HG02943 (cell line): ENCODE results near the gene CCDC85A.

Experiments used
- ATAC-seq: cut with Tn5 transposase; IDR thresholded peaks from one replicate; pipeline ENCODE4 v1.9.1; 2021; ENCODE audit warnings: mild to moderate bottlenecking, low read depth, moderate library complexity; ENCODE audit not compliant: unreplicated experiment

CCDC85A gene

DNA sequence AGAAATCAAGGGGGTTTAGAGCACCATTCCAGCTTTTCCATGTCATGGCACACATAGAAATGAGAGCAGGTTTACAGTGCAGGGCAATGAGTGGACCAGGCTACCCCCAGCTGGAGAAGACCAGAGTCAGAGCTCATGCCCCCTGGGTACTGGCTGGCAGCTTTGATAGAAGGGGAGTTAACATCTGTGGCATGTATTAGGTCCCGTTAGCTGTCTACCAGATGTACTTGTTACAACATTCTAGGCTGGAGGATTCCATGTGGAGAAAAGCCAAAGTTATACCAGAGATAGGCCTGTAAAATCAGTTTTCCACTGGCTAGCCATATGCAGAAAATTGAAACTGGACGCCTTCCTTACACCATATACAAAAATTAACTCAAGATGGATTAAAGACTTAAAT is 109.2 kb downstream of the CCDC85A start:
- no peak for ATAC-seq

DNA sequence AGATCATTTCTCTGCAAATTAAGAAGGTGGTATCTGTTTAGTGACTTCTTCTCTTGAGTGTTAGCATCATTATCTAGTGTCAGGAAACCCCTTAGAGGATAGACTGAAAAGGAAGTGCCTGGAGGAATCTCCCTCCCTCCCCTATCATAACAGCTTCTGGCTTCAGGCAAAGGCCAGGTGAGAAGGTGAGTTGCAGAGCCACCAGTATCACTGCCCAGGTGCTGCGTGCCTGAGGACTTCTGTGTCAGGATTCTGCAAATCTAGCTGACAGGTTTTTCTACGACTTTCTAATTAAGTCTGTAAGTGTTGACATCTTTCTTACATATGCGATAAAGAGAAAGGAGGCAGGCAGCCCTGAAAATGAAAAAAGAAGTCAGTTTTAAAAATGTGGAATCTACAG is 111.9 kb downstream of the CCDC85A start:
- no peak for ATAC-seq

GRCh38 chr2:56297671-56298070 is 113.9 kb downstream of the CCDC85A start:
- no peak for ATAC-seq

DNA sequence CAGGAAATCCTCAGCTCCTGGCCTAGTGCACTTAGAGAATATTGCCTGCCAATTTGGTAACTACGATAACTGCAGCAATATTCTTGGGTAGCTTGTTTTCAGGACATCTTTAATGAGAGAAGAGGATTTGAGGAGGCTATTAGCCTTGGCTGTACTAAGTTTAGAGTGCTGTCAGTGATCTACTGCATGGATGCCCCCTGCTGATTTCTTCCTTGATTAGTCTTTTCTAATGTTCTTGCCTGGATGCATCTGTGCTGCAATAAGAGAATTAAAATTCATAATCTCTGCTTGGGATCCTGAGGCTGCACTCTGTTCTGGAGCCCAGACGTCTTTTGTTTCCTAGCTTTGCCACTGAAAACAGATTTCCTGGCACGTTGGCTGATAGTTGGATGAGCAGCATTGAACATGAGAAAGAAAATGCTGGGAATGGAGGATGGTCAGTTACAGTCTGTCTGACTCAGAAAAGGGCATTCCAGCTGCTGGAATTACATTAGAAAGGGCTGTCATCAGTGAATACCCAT is 115.4 kb downstream of the CCDC85A start:
- ATAC-seq: no peak

DNA sequence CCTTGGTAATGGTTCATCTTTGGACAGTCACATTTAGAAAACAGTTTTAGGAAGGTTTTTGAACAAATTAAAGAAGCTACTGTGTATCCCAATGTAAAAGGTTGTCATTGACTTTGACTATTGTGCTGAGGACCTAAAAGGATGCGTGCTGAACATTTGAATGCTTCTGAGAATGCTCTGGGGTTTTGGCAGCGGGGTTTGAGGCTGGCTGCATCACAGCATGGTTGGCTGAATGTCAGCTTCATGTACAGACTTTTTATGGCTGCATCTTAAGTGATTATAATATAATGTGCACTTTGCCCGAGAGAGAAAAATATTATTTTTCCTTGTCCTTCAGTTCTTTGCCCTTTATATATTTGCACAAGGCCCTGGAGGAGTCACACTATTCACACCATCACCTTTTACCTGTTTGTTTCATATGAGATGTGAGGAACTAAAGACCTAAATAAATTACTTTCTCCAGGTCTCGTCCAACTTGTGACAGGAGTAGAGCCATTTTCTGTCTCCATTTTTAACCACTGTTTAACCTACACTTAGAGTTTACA is 125.9 kb downstream of the CCDC85A start:
- no peak for ATAC-seq

DNA sequence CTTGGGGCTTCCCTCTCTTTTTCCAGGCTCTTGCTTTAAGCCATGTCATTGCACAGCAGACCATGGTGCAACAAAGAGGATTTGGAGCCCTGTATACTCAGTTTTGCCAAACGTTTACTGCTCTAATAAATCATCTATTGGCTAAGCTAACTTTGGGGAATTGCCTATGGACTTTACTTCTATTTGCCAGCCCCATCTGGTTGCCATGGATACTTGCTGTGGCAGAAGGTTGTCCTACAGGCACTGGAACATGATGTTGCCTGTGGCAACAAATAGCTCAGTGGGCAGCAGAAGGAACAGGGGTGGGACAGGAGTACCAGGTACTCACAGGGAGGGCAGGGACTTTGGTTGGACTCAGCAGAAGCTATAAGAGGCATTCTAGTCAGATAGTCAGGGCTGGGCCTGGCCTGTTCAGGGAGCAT is 129.7 kb downstream of the CCDC85A start:
- ATAC-seq: no peak

DNA sequence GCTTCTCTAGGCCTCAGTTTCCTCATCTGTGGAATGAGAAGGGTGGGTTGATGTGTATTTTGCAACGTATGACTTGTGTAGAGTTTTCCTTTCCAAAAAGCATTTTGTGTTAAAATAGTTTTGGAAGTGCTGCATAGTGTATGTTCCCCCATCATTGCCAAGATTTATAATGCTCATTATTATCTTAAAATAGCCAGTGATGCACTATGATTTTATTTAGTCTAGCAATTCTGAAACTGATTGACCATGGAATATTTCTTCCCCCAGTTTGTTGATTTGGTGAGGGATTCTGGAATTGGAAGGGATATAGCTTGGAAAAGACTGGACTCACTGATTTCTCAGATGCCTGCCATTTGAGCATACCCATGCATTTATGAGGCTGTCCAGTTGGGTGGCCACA is 130.6 kb downstream of the CCDC85A start:
- no peak for ATAC-seq

GRCh38 chr2:56314796-56315195 is 131.0 kb downstream of the CCDC85A start:
- no peak for ATAC-seq

DNA sequence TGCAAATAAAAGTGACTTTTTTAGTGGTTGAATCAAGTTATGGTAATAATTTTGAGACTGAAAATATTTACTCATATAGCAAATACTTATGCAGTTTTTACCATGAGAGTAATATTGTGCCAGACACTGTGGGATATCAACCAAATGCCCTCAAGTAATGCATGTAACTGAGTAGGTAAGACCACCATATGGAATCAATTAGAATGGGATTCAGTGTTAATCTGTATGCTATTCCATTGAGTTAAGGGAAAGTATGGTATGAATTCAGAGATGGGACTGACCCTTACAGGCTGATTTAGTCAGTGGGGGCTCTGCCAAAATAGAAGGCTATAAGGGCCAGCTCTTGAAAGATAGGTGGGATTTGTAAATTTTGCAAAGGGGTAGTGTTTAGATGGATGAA is 131.6 kb downstream of the CCDC85A start:
- no peak for ATAC-seq

GRCh38 chr2:56316011-56316410 is 132.2 kb downstream of the CCDC85A start:
- no peak for ATAC-seq

DNA sequence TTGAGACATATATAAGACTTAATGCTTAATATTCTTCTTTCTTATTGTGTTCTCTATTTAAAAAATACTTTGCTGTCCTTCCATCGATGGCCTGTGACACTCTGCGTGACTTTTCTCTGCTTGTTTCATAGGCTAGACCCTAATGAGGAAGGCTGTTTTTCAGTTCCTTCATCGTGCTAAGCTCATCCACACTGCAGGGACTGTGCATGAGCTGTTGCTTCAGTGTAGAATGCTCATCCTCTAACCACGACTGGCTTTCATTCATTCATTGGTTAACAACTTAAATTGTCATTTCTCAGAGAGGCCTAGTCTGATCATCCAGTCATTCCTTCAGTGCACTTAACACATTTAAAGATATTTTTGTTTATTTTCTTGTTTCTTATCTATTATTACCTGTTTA is 134.4 kb downstream of the CCDC85A start:
- no peak for ATAC-seq

DNA sequence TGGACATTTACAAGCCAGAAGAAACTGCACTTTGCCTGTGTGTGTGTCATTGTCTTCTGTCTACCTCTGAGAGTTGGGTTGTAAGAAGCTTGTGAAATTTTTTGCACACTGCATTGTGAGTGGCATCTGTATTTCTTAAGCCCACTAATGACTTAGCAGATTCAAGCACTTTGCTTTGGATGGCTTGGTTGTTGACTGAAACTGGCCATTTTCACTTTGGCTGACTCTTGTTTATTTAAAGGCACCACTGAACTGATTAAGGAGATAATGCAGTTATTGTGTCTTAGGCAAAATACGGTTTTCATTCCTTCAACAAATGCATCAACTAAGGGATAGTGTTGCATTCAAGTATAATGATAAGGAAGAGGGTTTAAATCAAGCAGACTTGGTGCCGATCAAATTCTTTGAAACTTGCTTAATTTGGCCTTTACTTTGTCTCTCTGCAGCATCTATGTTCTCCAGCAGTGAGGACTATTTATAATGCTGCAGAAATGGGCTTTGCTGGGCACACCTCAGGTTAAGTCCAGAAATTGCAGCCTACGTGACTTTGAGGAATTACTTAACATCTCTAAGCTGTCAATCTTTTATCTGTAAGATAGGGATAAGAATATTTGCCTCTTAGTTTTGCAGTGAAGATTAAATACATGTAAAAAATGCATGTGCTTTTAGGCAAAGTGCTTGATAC is 142.0 kb downstream of the CCDC85A start:
- no peak for ATAC-seq

GRCh38 chr2:56326346-56326741 is 142.6 kb downstream of the CCDC85A start:
- no peak for ATAC-seq

- ATAC-seq: no peak
These were observed 148.0 kb downstream of the CCDC85A start for GRCh38 chr2:56331810-56332209.

- ATAC-seq: no peak
These were observed 150.2 kb downstream of the CCDC85A start for GRCh38 chr2:56333812-56334485.

DNA sequence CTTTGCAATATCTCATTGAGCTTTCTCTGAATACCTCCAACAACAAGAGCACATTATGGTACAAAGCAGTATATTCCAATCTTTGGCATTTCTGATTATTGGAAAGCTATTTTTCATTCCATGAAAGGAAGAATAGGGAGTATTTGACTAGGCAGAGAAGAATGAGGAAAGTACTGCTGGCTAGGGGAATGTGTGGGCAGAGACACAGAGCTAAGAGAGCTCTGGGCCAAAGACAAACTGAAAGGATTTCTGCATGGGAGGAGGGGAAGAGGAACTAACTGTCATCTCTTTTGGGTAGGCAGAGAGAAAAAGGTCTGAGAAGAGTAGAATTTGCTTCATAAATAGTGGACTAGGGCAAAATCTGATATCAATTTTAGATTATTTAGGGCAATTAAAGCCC is 150.8 kb downstream of the CCDC85A start:
- no peak for ATAC-seq

DNA sequence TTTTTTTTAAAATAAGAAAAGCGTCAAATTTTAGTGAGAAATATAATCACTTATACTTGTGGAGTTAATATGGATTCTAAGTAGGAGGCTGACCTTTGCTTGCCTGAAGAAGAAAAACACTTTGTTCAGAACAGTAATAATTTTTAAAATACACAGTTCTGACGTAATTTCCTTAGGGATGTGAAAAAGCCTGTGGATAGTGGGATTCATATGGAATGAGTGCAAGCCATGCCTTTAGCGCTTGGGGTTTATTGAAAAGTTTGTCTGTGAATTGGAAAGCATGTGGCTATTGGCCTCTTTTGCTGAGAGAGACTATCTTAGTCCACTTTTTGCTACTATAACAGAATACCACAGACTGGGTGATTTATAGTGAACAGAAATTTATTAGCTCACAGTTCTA is 151.3 kb downstream of the CCDC85A start:
- no peak for ATAC-seq

GRCh38 chr2:56337342-56337741 is 153.6 kb downstream of the CCDC85A start:
- no peak for ATAC-seq

DNA sequence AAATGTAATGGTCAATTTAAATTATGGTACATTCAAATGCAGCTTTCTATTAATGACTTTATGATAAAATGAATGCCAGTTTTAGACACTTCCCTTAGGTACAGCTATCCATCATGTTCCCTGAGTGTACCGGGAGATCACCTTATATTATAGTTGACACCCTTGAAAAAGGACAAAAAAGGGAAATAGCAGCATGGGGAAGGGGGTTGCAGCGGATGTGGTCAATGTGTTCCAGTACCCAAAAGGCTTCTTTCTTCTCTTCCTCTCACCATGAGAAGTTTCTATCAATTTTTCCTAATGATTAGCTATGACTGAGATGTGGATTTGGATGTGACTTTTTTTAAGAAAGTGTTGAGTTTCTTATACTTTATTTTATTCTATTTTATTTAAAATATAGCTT is 154.4 kb downstream of the CCDC85A start:
- no peak for ATAC-seq

DNA sequence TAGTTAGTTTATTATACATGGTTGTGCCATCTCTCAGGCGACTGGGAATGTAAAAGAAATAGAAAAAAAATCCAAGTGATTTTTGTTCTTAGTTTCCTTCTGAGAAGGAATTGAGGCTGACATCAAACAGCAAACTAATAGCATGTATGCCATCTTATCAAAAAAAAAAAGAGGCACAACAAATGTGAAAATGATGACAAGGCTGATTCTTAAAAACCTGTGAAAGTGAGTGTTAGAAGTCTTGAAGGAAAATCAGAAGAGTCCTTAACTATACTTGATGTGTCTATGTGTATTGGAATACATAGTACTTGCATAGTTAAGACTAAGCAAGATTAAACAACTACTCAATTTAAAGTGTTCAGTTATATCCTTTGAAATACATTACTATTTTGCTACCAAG is 161.0 kb downstream of the CCDC85A start:
- ATAC-seq: no peak

- no peak for ATAC-seq
These were observed 164.1 kb downstream of the CCDC85A start for GRCh38 chr2:56347881-56348280.
